ENCODE measurements around the gene USP20. TPM values are rescaled to one million over a fixed set of nuclear protein-coding genes. Genes with fewer than 3 reads are reported as not detected.

The USP20 gene
- total RNA-seq, 1 experiment from 2014 or later = 14.4 TPM

GRCh38 chr9:129851821-129852220 is 16.6 kb downstream of the USP20 start:
- Histone ChIP-seq H3K36me3 (ENCODE audit: control insufficient read depth, insufficient read depth, low read length) (no peaks in the 10 kb centered on the region), H3K4me3 (ENCODE audit: low read depth in 2 of 2, low read length in 2 of 2) (no peak overlapping the region), H3K27ac (ENCODE audit: low read length) (no peak overlapping the region), H3K4me1 (ENCODE audit: control insufficient read depth, insufficient read depth, low read length) (no peaks in the 10 kb centered on the region), H3K9me3 (ENCODE audit: control insufficient read depth, insufficient read depth, low read depth, low read length) (no peaks in the 10 kb centered on the region), H3K27me3 (ENCODE audit: control insufficient read depth, insufficient read depth, low read length) (no peaks in the 10 kb centered on the region)
- POLR2A ChIA-PET = no interaction called here
- ATAC-seq = no peak
- in situ Hi-C loops (cut with HindIII; ENCODE audit: low pct_unique_long_range_greater_than_20kb, low sequenced_read_pairs) (no loop called here), intact Hi-C loops (cut with micrococcal nuclease; ENCODE audit: unreplicated experiment) (no loop called here)
- no peak for DNase-seq (ENCODE audit: low read depth, low spot score)
- BruUV-seq (replicated peaks) = no TSS peak
- no peak for TF ChIP-seq CTCF (IDR thresholded peaks at IDR 0.05)
- TF ChIP-seq POLR2AphosphoS5 (IDR thresholded peaks at IDR 0.05; ENCODE audit: low read depth, low read length) = no peak
- TF ChIP-seq SIN3A (IDR thresholded peaks at IDR 0.05; ENCODE audit: borderline replicate concordance, insufficient read depth, low read depth, low read length) = no peak
- TF ChIP-seq TCF7L2 (IDR thresholded peaks at IDR 0.05; ENCODE audit: low read depth, low read length) = no peak
- no peak for TF ChIP-seq REST (IDR thresholded peaks at IDR 0.05; ENCODE audit: insufficient read depth in 1 of 2, low read depth in 2 of 2, low read length in 1 of 2)
- CTCF ChIA-PET = interaction anchor here (0.7 kb wide), 1 partner anchor 8 kb away, joined by 13 read pairs; no protein-coding TSS in a partner anchor

GRCh38 chr9:129852579-129852978 is 17.3 kb downstream of the USP20 start:
- CTCF ChIA-PET = no interaction called here
- TF ChIP-seq POLR2AphosphoS5 (IDR thresholded peaks at IDR 0.05; ENCODE audit: low read depth, low read length) (no peak), CTCF (IDR thresholded peaks at IDR 0.05) (no peak), REST (IDR thresholded peaks at IDR 0.05; ENCODE audit: insufficient read depth in 1 of 2, low read depth in 2 of 2, low read length in 1 of 2) (no peak), SIN3A (IDR thresholded peaks at IDR 0.05; ENCODE audit: borderline replicate concordance, insufficient read depth, low read depth, low read length) (no peak), TCF7L2 (IDR thresholded peaks at IDR 0.05; ENCODE audit: low read depth, low read length) (no peak)
- intact Hi-C loops (cut with micrococcal nuclease; ENCODE audit: unreplicated experiment) (no loop called here), in situ Hi-C loops (cut with HindIII; ENCODE audit: low pct_unique_long_range_greater_than_20kb, low sequenced_read_pairs) (no loop called here)
- Histone ChIP-seq H3K9me3 (ENCODE audit: control insufficient read depth, insufficient read depth, low read depth, low read length) (no peaks in the 10 kb centered on the region), H3K4me1 (ENCODE audit: control insufficient read depth, insufficient read depth, low read length) (no peaks in the 10 kb centered on the region), H3K27me3 (ENCODE audit: control insufficient read depth, insufficient read depth, low read length) (no peaks in the 10 kb centered on the region), H3K27ac (ENCODE audit: low read length) (no peak overlapping the region), H3K4me3 (ENCODE audit: low read depth in 2 of 2, low read length in 2 of 2) (no peak overlapping the region), H3K36me3 (ENCODE audit: control insufficient read depth, insufficient read depth, low read length) (no peaks in the 10 kb centered on the region)
- no peak for DNase-seq (ENCODE audit: low read depth, low spot score)
- BruUV-seq (replicated peaks) = no TSS peak
- no peak for ATAC-seq
- POLR2A ChIA-PET = no interaction called here
